ACHN (cell line): ENCODE measurements around the gene PIGC.

Experiments
- DNase-seq: peaks from one replicate; pipeline ENCODE4 v3.0.0-alpha.2; 2015
- in situ Hi-C: cut with HindIII; loops from 2 replicates; pipeline ENCODE4 v1.10.0; 2017; ENCODE audit warnings: low sequenced_read_pairs, low pct_ligation_motif_present, low pct_unique_long_range_greater_than_20kb

PIGC gene

GRCh38 chr1:172469717-172470116 is 25.8 kb upstream of the PIGC start:
- in situ Hi-C loops: no loop called here
- no peak for DNase-seq

- in situ Hi-C loops: no loop called here
- no peak for DNase-seq
These were observed 24.4 kb upstream of the PIGC start for GRCh38 chr1:172468296-172468695.

GRCh38 chr1:172467446-172467845 is 23.6 kb upstream of the PIGC start:
- in situ Hi-C loops: no loop called here

GRCh38 chr1:172466795-172467407 is 23.0 kb upstream of the PIGC start:
- in situ Hi-C loops: no loop called here
- peak; percentile 58 for DNase-seq

More at GRCh38 chr1:172467446-172467845, 23.6 kb upstream of the PIGC start:
- peak; percentile 61 for DNase-seq

- DNase-seq: no peak
- in situ Hi-C loops: no loop called here
These were observed 21.7 kb upstream of the PIGC start for GRCh38 chr1:172465617-172466016.

- no peak for DNase-seq
- in situ Hi-C loops: no loop called here
These were observed 17.0 kb upstream of the PIGC start for GRCh38 chr1:172460887-172461315.

- in situ Hi-C loops: no loop called here
- no peak for DNase-seq
These were observed 16.3 kb upstream of the PIGC start for GRCh38 chr1:172460177-172460576.

- DNase-seq: no peak
- in situ Hi-C loops: no loop called here
These were observed 13.7 kb upstream of the PIGC start for GRCh38 chr1:172457479-172458130.

GRCh38 chr1:172456344-172456769 is 12.5 kb upstream of the PIGC start:
- in situ Hi-C loops: no loop called here
- DNase-seq: no peak

GRCh38 chr1:172455451-172455850 is 11.6 kb upstream of the PIGC start:
- in situ Hi-C loops: no loop called here
- DNase-seq: no peak

- no peak for DNase-seq
- in situ Hi-C loops: no loop called here
These were observed 9.7 kb upstream of the PIGC start for GRCh38 chr1:172453607-172454006.

GRCh38 chr1:172453153-172453545 is 9.3 kb upstream of the PIGC start:
- no peak for DNase-seq
- in situ Hi-C loops: no loop called here

- in situ Hi-C loops: no loop called here
- no peak for DNase-seq
These were observed 8.8 kb upstream of the PIGC start for GRCh38 chr1:172452536-172453152.

GRCh38 chr1:172451002-172451443 is 7.2 kb upstream of the PIGC start:
- in situ Hi-C loops: no loop called here
- DNase-seq: peak; percentile 31

- in situ Hi-C loops: no loop called here
These were observed 6.6 kb upstream of the PIGC start for GRCh38 chr1:172450524-172450885.

GRCh38 chr1:172449585-172450523 is 6.0 kb upstream of the PIGC start:
- in situ Hi-C loops: no loop called here
- peak; percentile 75 for DNase-seq

More at GRCh38 chr1:172450524-172450885, 6.6 kb upstream of the PIGC start:
- DNase-seq: no peak

- in situ Hi-C loops: no loop called here
These were observed 5.2 kb upstream of the PIGC start for GRCh38 chr1:172448995-172449584.

GRCh38 chr1:172447641-172448040 is 3.8 kb upstream of the PIGC start:
- DNase-seq: no peak
- in situ Hi-C loops: no loop called here

More at GRCh38 chr1:172448995-172449584, 5.2 kb upstream of the PIGC start:
- peak; percentile 36 for DNase-seq
